AG09309 (cell line): ENCODE measurements around the gene CHSY3.

ENCODE experiments used
- DNase-seq: peaks from one replicate; pipeline ENCODE4 v3.0.0-alpha.2; 2010; ENCODE audit warnings: low read depth
- H3K4me3 ChIP-seq: 2 replicates; pipeline ENCODE4 v1.5.1; 2011; ENCODE audit warnings: mild to moderate bottlenecking, low read depth, low read length, moderate library complexity; ENCODE audit not compliant: control insufficient read depth
- CTCF ChIP-seq: IDR thresholded peaks from 2 replicates; pipeline ENCODE4 v1.5.1; 2011; ENCODE audit warnings: mild to moderate bottlenecking, low read depth, low read length, inconsistent platforms; ENCODE audit not compliant: insufficient read depth, control insufficient read depth; ENCODE audit errors: missing control alignments

CHSY3 gene

GRCh38 chr5:130090569-130091270 lies 186.5 kb downstream of the CHSY3 start:
- no peak for TF ChIP-seq CTCF
- no peak for DNase-seq
- no peak overlapping the region for H3K4me3 ChIP-seq

- DNase-seq = no peak
- TF ChIP-seq CTCF = no peak
- no peak overlapping the region for H3K4me3 ChIP-seq
Measured at GRCh38 chr5:130092991-130093390, 188.7 kb downstream of the CHSY3 start.

- H3K4me3 ChIP-seq = no peak overlapping the region
- no peak for TF ChIP-seq CTCF
- DNase-seq = no peak
Measured at GRCh38 chr5:130096483-130096882, 192.2 kb downstream of the CHSY3 start.

- H3K4me3 ChIP-seq = no peak overlapping the region
- TF ChIP-seq CTCF = no peak
- DNase-seq = no peak
Measured at GRCh38 chr5:130099008-130099407, 194.7 kb downstream of the CHSY3 start.

- no peak for DNase-seq
- H3K4me3 ChIP-seq = no peak overlapping the region
Measured at GRCh38 chr5:130102375-130102774, 198.1 kb downstream of the CHSY3 start.

GRCh38 chr5:130102960-130103359 lies 198.7 kb downstream of the CHSY3 start:
- no peak overlapping the region for H3K4me3 ChIP-seq
- TF ChIP-seq CTCF = no peak
- no peak for DNase-seq

More at GRCh38 chr5:130102375-130102774, 198.1 kb downstream of the CHSY3 start:
- no peak for TF ChIP-seq CTCF
